GM10248 (cell line): ENCODE results near the gene CACNA1H.

ENCODE experiments used
- CTCF ChIA-PET: fragments of 300-600 bp; sonication (Branson Sonifier 250); formaldehyde crosslinking; extraction: SDS; loops from one replicate; lab custom pipeline; 2021; ENCODE audit warnings: antibody characterized with exemption; lab: Yijun Ruan, JAX
- POLR2A ChIA-PET: fragments of 350-650 bp; sonication (Branson Sonifier 250); formaldehyde crosslinking; extraction: SDS; loops from one replicate; lab custom pipeline; 2020; ENCODE audit warnings: antibody characterized with exemption; lab: Yijun Ruan, JAX
- DNase-seq: peaks from one replicate; pipeline ENCODE4 v3.0.0; 2012; ENCODE audit errors: extremely low spot score
- CTCF ChIP-seq: IDR thresholded peaks from 2 replicates; pipeline ENCODE4 v1.5.1; 2012; ENCODE audit warnings: mild to moderate bottlenecking, low read depth; ENCODE audit errors: extremely low read depth, missing control alignments, control extremely low read depth

The CACNA1H gene

GRCh38 chr16:1211451-1212268 is 58.8 kb downstream of the CACNA1H start:
- ChIA-PET POLR2A (no interaction called here), CTCF (no interaction called here)
- TF ChIP-seq CTCF: no peak
- DNase-seq: no peak

- CTCF ChIA-PET: no interaction called here
- no peak for DNase-seq
- no peak for TF ChIP-seq CTCF
- POLR2A ChIA-PET: no interaction called here
Measured at GRCh38 chr16:1212616-1213194, 59.8 kb downstream of the CACNA1H start.

GRCh38 chr16:1213231-1213630 is 60.3 kb downstream of the CACNA1H start:
- POLR2A ChIA-PET: no interaction called here
- CTCF ChIA-PET: no interaction called here
- TF ChIP-seq CTCF: no peak
- no peak for DNase-seq

GRCh38 chr16:1213796-1214372 is 61.0 kb downstream of the CACNA1H start:
- TF ChIP-seq CTCF: no peak
- no peak for DNase-seq
- POLR2A ChIA-PET: no interaction called here
- CTCF ChIA-PET: no interaction called here

- POLR2A ChIA-PET: no interaction called here
- CTCF ChIA-PET: no interaction called here
Measured at GRCh38 chr16:1214719-1215118, 61.8 kb downstream of the CACNA1H start.

More at GRCh38 chr16:1214719-1215118, 61.8 kb downstream of the CACNA1H start:
- TF ChIP-seq CTCF: no peak
- no peak for DNase-seq
